Thyroid gland (tissue), 4 donors: ENCODE results near the gene HEXIM2.

Source experiments
- POLR2A ChIP-seq, 2 donors: fragments of 450-650 bp; IDR thresholded peaks; one replicate each; pipeline ENCODE4 v1.6.1; 2017; ENCODE audit warnings: antibody characterized with exemption in 2 of 2, mild to moderate bottlenecking in 2 of 2, moderate library complexity in 1 of 2
- TF ChIP-seq, protein P1 (sequence below), 6 experiments: fragments of 200-600 bp in 3 of 6; fragments of 450-650 bp in 3 of 6; sonication (generic) in 3 of 6; IDR thresholded peaks; one replicate each; pipeline ENCODE4 v1.5.1; 2016 to 2019; ENCODE audit warnings: antibody characterized with exemption in 6 of 6, mild to moderate bottlenecking in 2 of 6, inconsistent platforms in 1 of 6, moderate library complexity in 1 of 6

- TF ChIP-seq, protein P1, sequence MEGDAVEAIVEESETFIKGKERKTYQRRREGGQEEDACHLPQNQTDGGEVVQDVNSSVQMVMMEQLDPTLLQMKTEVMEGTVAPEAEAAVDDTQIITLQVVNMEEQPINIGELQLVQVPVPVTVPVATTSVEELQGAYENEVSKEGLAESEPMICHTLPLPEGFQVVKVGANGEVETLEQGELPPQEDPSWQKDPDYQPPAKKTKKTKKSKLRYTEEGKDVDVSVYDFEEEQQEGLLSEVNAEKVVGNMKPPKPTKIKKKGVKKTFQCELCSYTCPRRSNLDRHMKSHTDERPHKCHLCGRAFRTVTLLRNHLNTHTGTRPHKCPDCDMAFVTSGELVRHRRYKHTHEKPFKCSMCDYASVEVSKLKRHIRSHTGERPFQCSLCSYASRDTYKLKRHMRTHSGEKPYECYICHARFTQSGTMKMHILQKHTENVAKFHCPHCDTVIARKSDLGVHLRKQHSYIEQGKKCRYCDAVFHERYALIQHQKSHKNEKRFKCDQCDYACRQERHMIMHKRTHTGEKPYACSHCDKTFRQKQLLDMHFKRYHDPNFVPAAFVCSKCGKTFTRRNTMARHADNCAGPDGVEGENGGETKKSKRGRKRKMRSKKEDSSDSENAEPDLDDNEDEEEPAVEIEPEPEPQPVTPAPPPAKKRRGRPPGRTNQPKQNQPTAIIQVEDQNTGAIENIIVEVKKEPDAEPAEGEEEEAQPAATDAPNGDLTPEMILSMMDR (IDR thresholded peaks at IDR 0.05) = no peak
- no peak for TF ChIP-seq POLR2A (IDR thresholded peaks at IDR 0.05)
Observed at GRCh38 chr17:45121055-45121454, 40.6 kb upstream of the HEXIM2 start.
